Mammary epithelial cell (primary cell): ENCODE results near the gene RAB15.

Experiments used
- CTCF ChIP-seq, 2 donors: IDR thresholded peaks in 1 of 2; conservative IDR thresholded peaks in 1 of 2; 2 replicates each; pipeline ENCODE4 v1.5.1; 2011 to 2012; ENCODE audit warnings: inconsistent platforms in 2 of 2, low read length in 2 of 2, mild to moderate bottlenecking in 2 of 2, control low read depth in 1 of 2, low read depth in 1 of 2; ENCODE audit not compliant: insufficient read depth in 1 of 2; ENCODE audit errors: extremely low read depth in 1 of 2
- EZH2 ChIP-seq: IDR thresholded peaks from 2 replicates; pipeline ENCODE4 v1.6.1; 2012; ENCODE audit warnings: low read length, inconsistent platforms, borderline replicate concordance

GRCh38 chr14:64899958-64900357 is 72.2 kb downstream of the RAB15 start:
- TF ChIP-seq CTCF (conservative IDR thresholded peaks at IDR 0.05 in 1 of 2, IDR thresholded peaks at IDR 0.05 in 1 of 2; ENCODE audit: extremely low read depth in 1 of 2, insufficient read depth in 1 of 2, low read depth in 1 of 2, low read length in 2 of 2) = no peak
- no peak for TF ChIP-seq EZH2
